HepG2 (cell line): ENCODE results near the gene SCARF1.

Experiments used
- AFF4 ChIP-seq: sonication (generic); formaldehyde crosslinking; IDR thresholded peaks from 2 replicates; pipeline ENCODE4 v1.4.0; 2020; ENCODE audit warnings: missing genetic modification reagents
- SIN3A ChIP-seq: IDR thresholded peaks from 2 replicates; pipeline ENCODE4 v1.6.1; 2011; ENCODE audit warnings: low read depth, mild to moderate bottlenecking, control low read depth, low read length, borderline replicate concordance
- ZNF572 ChIP-seq: sonication (generic); formaldehyde crosslinking; IDR thresholded peaks from 2 replicates; pipeline ENCODE4 v1.5.1; 2020; ENCODE audit warnings: mild to moderate bottlenecking, missing genetic modification reagents

DNA sequence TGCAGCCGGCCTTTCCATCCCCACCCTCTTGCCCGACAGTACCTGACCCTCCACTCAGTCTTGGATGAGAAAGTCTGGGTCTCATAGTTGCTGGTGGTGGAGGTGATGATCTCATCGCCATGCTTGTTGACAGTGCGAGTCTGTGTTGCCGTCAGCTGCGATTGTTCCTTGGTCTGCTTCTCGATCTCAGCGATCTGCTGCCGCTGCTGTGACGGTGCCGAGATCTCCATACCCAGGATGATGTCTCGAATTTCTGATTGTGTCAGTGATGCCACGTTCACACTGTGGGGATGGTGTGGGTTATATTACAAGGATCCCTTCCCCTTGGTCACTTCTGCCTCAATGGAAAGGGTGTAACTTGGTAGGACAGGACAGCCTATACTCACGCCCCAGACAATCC is 8.2 kb upstream of the SCARF1 start:
- TF ChIP-seq ZNF572 (no peak), AFF4 (CRISPR knock-in tag) (no peak), SIN3A (no peak)
